GM12878 (cell line): ENCODE data around the gene FHL2.

Experiments used
- TF ChIP-seq, protein P1 (sequence below): fragments of 450-650 bp; IDR thresholded peaks from 2 replicates; pipeline ENCODE4 v1.6.1; 2016; ENCODE audit warnings: mild to moderate bottlenecking
- TF ChIP-seq, protein P2 (sequence below): IDR thresholded peaks from 2 replicates; pipeline ENCODE4 v1.6.1; 2011; ENCODE audit warnings: low read depth, low read length, improper control_type of control experiment, borderline replicate concordance
- TF ChIP-seq, protein P3 (sequence below), 3 experiments: IDR thresholded peaks in 2 of 3; conservative IDR thresholded peaks in 1 of 3; 2 replicates each; pipeline ENCODE4 v1.5.1; 2011; ENCODE audit warnings: low read depth in 3 of 3, low read length in 3 of 3, mild to moderate bottlenecking in 3 of 3, control low read depth in 2 of 3, moderate library complexity in 2 of 3, inconsistent platforms in 1 of 3, mixed read lengths in 1 of 3; ENCODE audit not compliant: control insufficient read depth in 2 of 3, insufficient read depth in 1 of 3; ENCODE audit errors: extremely low read depth in 1 of 3
- TF ChIP-seq, protein P4 (sequence below): IDR thresholded peaks from 2 replicates; pipeline ENCODE4 v1.6.1; 2011; ENCODE audit warnings: mild to moderate bottlenecking, low read depth, low read length, moderate library complexity; ENCODE audit not compliant: insufficient replicate concordance
- TF ChIP-seq, protein P5 (sequence below): IDR thresholded peaks from 2 replicates; pipeline ENCODE4 v1.6.1; 2011; ENCODE audit warnings: low read depth, mild to moderate bottlenecking, low read length, moderate library complexity, borderline replicate concordance; ENCODE audit errors: extremely low read depth

DNA sequence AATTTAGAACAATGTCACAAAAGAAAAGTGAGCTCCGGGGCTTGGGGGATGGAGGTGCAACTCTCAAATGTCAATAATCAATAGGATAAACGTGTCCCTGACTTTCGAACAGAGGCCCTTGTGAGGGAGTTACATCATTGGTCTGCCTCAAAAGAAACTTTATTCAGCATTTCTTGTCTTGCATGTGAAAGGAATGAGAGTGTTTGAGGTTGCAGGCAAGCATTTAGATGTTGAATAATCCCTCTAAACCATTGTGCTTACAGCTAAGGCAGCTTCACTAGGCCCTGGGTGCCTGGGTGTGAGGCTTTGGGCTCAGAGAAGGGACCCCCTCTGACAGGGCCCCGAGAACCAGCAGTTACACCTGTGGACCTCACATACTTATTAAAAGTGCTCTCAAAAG, 28.6 kb upstream of the FHL2 start:
- TF ChIP-seq, protein P1, sequence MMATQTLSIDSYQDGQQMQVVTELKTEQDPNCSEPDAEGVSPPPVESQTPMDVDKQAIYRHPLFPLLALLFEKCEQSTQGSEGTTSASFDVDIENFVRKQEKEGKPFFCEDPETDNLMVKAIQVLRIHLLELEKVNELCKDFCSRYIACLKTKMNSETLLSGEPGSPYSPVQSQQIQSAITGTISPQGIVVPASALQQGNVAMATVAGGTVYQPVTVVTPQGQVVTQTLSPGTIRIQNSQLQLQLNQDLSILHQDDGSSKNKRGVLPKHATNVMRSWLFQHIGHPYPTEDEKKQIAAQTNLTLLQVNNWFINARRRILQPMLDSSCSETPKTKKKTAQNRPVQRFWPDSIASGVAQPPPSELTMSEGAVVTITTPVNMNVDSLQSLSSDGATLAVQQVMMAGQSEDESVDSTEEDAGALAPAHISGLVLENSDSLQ: no peak
- TF ChIP-seq, protein P2, sequence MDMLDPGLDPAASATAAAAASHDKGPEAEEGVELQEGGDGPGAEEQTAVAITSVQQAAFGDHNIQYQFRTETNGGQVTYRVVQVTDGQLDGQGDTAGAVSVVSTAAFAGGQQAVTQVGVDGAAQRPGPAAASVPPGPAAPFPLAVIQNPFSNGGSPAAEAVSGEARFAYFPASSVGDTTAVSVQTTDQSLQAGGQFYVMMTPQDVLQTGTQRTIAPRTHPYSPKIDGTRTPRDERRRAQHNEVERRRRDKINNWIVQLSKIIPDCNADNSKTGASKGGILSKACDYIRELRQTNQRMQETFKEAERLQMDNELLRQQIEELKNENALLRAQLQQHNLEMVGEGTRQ: no peak
- TF ChIP-seq, protein P3, sequence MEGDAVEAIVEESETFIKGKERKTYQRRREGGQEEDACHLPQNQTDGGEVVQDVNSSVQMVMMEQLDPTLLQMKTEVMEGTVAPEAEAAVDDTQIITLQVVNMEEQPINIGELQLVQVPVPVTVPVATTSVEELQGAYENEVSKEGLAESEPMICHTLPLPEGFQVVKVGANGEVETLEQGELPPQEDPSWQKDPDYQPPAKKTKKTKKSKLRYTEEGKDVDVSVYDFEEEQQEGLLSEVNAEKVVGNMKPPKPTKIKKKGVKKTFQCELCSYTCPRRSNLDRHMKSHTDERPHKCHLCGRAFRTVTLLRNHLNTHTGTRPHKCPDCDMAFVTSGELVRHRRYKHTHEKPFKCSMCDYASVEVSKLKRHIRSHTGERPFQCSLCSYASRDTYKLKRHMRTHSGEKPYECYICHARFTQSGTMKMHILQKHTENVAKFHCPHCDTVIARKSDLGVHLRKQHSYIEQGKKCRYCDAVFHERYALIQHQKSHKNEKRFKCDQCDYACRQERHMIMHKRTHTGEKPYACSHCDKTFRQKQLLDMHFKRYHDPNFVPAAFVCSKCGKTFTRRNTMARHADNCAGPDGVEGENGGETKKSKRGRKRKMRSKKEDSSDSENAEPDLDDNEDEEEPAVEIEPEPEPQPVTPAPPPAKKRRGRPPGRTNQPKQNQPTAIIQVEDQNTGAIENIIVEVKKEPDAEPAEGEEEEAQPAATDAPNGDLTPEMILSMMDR (IDR thresholded peaks at IDR 0.05 in 2 of 3, conservative IDR thresholded peaks at IDR 0.05 in 1 of 3; ENCODE audit: control insufficient read depth in 2 of 3, extremely low read depth in 1 of 3, insufficient read depth in 1 of 3, low read depth in 3 of 3, low read length in 3 of 3): no peak
- TF ChIP-seq, protein P4, sequence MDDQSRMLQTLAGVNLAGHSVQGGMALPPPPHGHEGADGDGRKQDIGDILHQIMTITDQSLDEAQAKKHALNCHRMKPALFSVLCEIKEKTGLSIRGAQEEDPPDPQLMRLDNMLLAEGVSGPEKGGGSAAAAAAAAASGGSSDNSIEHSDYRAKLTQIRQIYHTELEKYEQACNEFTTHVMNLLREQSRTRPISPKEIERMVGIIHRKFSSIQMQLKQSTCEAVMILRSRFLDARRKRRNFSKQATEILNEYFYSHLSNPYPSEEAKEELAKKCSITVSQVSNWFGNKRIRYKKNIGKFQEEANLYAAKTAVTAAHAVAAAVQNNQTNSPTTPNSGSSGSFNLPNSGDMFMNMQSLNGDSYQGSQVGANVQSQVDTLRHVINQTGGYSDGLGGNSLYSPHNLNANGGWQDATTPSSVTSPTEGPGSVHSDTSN: no peak
- TF ChIP-seq, protein P5, sequence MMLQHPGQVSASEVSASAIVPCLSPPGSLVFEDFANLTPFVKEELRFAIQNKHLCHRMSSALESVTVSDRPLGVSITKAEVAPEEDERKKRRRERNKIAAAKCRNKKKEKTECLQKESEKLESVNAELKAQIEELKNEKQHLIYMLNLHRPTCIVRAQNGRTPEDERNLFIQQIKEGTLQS: no peak
